Activated CD4-positive, alpha-beta T cell treated with anti-CD3 and anti-CD28 coated beads, Interleukin-2, amount 50 U/mL, for 1 hour (primary cell): Measurements from ENCODE around the gene DHDDS.
"Not testable (repeated sequence)": the region's sequence is repeated elsewhere in the genome, so short reads cannot be mapped to it uniquely, and the experiment has no call there.

Source experiments
- DNase-seq: peaks from one replicate; pipeline ENCODE4 v3.0.0-alpha.2; 2020

DHDDS gene

DNA sequence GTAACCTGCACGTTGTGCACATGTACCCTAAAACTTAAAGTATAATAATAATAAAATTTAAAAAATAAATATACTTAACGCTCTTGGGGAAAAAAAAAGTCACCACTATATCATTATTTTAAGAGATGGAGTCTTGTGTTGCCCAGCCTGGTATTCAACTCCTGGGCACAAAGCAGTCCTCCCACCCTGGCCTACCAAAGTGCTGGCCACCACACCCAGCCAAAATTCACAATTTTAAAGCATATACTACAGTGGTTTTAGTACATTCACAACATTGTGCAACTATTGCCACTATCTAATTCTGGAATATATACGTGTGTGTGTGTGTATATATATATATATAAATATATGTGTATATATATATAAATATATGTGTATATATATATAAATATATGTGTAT is 46.0 kb downstream of the DHDDS start:
- no peak for DNase-seq

GRCh38 chr1:26478988-26479387 is 46.9 kb downstream of the DHDDS start:
- DNase-seq = no peak

GRCh38 chr1:26482921-26483320 is 50.8 kb downstream of the DHDDS start:
- DNase-seq = no peak

- DNase-seq = no peak
Observed at GRCh38 chr1:26483980-26484379, 51.9 kb downstream of the DHDDS start.

DNA sequence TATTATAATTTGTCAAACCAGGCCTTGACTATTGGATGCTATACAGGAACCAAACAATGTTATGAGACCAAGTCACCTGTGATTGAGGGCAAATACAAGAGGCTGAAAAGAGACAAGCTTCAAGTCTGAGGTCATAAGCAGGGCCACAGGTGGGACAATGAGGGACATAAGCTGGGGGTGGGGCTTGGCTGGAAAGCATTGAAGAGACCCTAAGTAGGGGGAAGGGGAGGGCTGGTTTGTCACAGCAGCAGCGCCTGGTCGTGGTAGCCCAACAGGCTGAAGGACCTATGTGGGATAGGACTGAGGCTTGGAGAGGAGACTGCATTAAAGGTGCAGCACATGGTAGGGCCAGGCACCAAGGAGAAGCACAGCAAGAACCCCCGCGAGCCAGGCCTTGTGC is 58.0 kb downstream of the DHDDS start:
- DNase-seq = no peak

- no peak for DNase-seq
Observed at GRCh38 chr1:26493267-26493666, 61.1 kb downstream of the DHDDS start.

- no peak for DNase-seq
Observed at GRCh38 chr1:26493938-26494337, 61.8 kb downstream of the DHDDS start.

- no peak for DNase-seq
Observed at GRCh38 chr1:26496861-26497260, 64.7 kb downstream of the DHDDS start.

GRCh38 chr1:26498894-26499293 is 66.8 kb downstream of the DHDDS start:
- no peak for DNase-seq

GRCh38 chr1:26500488-26501175 is 68.5 kb downstream of the DHDDS start:
- peak; percentile 88 for DNase-seq

DNA sequence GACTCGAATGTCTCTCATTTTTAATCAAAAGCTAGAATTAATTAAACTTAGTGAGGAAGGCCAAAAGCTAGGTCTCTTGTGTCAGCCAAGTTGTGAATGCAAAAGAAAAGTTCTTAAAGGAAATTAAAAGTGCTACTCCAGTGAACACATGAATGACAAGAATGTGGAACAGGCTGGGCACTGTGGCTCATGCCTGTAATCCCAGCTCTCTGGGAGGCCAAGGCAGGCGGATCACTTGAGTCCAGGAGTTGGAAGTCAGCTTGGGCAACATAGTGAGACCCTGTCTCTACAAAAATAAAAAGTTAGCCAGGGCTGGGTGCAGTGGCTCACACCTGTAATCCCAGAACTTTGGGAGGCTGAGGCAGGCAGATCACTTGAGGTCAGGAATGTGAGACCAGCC is 78.6 kb downstream of the DHDDS start:
- DNase-seq = not testable (repeated sequence)

- DNase-seq = not testable (repeated sequence)
Observed at GRCh38 chr1:26515836-26516235, 83.7 kb downstream of the DHDDS start.

- no peak for DNase-seq
Observed at GRCh38 chr1:26516987-26517765, 85.1 kb downstream of the DHDDS start.

DNA sequence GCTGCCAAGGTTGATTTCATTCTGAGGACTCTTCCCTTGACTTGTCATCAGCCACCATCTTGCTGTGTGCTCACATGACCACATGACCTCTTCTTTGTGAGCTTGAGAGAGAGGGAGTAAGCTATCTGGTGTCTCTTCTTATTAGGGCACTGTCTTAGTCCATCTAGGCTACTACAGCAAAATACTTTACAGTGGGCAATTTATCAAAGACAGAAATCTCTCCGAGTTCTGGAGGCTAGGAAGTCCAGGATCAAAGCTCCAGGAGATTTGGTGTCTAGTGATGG is 85.6 kb downstream of the DHDDS start:
- no peak for DNase-seq

DNA sequence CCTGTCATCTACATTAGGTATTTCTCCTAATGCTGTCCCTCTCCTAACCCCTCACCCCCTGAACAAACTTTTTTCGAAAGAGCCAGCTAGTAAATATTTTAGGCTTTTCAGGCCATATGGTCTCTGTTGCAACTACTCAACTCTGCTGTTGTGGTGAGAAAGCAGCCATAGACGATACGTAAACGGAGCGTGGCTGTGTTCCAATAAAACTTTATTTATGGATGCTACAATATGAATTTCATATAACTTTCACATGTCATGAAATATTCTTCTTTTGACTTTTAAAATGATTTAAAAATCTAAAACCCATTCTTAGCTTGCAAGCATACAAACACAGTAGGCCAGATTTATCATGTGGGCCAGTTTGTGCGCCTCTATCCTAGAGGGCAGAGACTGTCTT is 86.2 kb downstream of the DHDDS start:
- no peak for DNase-seq

- DNase-seq = no peak
Observed at GRCh38 chr1:26520339-26520738, 88.2 kb downstream of the DHDDS start.
